NCI-H2171 (cell line): ENCODE results near the gene INVS.

Experiments
- DNase-seq: peaks from one replicate; lab custom pipeline; 2025; lab: John Stamatoyannopoulos, UW

Gene INVS

DNA sequence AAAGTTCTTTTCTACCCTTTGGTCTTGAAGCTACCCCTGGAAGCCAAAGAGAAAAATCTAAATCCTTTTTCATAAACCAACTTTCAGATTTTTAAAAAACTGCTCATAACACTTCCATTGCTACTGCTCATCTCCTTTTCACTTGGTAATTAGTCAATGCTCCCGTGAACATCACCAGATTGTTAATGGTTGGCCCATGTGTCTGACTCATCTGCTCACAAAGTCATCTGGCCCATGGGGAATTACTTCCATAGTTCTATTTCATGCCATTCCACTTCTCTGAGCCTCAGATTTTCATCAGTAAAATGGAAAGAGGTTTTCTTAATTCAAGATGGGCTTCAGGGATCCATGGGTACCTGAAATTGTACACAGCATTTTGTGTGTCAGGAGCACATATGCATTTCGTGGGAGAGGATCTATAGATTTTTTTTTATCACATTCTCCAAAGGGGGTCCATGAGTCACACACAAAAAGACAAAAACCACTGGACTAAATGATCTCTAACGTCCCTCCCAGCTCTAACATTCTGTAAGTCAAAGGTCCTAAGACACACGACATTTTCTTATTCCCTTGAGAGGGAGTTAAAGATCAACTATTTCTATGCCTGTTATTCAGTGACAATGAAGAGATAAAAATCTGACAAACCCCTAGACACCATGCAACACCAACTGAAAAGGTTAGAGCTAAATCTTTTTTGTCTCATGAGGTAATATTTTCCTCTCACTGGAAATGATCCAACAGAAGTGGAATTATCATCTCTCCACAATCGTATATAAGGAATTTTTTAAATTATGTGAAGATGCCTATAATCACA lies 178.3 kb downstream of the INVS start:
- no peak for DNase-seq

DNA sequence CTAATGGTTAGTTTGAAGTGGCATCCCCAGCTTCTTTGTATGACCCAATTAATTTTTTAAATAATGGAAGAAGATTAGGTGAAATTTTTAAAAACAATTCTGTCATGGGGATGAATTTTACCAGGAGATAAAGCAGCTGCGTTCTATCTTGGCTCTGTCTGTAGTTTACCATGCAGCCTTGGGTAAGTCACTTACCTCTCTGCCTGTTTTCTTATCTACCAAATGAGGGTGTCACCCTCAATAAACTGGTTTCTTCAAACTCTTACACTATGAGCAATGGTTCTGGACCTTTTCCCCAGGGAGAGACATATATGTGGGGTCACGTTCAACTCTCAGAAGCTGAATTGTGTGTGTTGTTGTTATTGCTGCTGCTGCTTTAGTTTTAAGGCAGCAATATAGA lies 182.0 kb downstream of the INVS start:
- DNase-seq = no peak

- no peak for DNase-seq
Measured at GRCh38 chr9:100281676-100282387, 182.8 kb downstream of the INVS start.

DNA sequence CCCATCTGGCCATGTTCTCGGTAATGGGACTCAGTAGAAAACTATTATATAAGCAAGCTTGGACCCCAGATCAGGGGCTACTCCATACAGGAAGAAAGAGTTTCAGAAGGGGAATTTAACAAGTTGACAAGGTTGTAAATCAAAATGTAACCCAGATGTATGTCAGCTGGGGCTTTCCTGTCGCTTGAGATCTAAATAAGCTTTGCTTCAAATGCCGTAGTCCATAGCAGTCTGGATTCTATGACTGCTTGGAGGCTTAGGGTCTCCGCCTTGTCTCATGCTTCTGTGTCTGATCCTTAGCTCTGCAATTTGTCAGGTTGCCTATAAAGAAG lies 183.3 kb downstream of the INVS start:
- DNase-seq = no peak

GRCh38 chr9:100284247-100284646 lies 185.2 kb downstream of the INVS start:
- DNase-seq = no peak

DNA sequence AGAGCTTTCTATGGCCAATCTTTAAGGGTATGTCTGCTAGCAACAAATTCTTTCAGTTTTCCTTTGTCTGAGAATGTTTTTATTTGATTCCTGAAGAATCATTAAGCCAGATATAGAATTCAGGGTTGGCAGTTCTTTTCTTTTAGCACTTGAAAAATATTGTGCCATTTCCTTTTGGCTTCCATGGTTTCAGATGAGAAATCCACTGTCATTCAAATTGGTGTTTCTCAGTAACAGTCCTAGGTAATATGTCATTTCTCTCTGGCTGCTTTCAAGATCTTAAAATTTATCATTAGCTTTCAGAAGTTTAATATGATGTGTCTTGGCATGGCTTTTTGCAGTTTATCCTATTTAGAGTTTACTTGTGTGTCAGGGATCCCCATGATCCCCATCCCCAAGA lies 186.0 kb downstream of the INVS start:
- DNase-seq = no peak

DNA sequence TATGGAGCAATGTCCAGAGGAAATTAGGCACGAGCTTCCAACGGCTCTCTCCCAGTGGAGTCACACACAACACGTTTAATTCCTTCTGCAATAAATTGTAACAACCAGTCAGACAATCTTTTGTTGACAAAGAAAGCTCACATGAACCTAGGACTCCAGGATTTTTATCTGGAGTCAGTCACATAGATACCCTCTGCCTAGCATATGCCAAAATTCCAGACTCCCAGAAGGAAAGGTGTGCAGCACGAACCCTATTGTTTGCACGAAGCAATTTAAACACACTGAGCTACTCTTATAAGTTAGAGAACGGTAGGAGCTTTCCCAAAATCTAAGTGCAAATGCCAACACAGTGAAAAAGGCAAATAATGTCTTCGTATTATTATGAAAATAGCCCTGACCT lies 186.6 kb downstream of the INVS start:
- DNase-seq = no peak

GRCh38 chr9:100286257-100286656 lies 187.2 kb downstream of the INVS start:
- no peak for DNase-seq

GRCh38 chr9:100287186-100287585 lies 188.1 kb downstream of the INVS start:
- DNase-seq = no peak

GRCh38 chr9:100290714-100291113 lies 191.7 kb downstream of the INVS start:
- DNase-seq = no peak

DNA sequence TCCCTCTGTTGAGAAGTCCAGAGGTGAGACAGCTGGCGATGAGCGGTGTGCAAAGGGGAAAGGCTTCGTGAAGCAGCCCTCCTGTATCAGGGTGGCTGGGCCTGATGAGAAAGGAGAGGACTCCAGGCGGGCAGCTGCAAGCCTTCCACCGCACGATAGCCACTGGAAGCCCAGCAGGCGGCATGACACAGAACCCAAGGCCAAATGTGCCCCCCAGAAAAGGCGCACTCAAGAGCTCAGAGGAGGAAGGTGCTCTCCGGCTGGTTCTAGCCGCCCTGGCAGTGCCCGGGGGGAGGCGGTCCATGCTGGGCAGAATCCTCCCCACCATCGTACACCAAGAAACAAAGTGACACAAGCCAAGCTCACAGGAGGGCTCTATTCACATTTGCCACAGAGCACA lies 193.4 kb downstream of the INVS start:
- no peak for DNase-seq

DNA sequence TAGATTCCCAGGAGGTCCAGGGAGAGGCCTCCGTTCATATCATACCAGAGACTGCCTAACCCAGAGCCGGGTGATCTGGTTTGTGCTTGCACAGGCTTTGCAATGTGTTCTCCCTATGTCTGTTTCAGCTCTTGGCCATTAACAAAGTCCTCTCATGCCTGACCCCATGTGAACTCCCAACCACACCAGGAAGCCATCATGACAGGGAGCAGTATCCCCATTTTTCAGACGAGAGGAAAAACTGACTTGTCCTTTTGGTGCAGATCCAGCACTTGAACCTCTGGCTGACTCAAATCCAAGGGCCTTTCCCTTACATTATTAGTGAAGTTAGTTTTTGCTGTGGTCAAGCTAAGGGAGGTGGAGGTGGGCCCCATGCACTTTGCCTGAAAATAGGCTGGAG lies 195.3 kb downstream of the INVS start:
- DNase-seq = no peak

DNA sequence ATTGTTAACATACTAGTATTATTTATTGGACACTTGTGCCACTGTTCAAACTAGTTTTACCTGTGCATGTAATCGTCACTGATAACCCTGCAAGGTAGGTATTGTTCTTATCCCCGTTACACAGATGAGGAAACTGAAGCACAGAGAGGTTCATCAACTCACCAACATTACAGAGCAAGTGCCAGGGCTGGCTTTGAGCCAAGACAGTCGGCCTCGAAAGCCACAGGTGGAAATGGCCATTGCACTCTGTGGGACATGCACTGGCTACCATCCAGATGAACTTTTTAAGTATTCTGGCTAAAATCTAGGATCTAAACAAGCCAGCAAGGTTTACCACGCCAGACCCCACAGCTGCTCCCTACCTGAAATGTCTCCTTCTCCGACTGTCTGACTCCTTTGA lies 195.8 kb downstream of the INVS start:
- DNase-seq = no peak

DNA sequence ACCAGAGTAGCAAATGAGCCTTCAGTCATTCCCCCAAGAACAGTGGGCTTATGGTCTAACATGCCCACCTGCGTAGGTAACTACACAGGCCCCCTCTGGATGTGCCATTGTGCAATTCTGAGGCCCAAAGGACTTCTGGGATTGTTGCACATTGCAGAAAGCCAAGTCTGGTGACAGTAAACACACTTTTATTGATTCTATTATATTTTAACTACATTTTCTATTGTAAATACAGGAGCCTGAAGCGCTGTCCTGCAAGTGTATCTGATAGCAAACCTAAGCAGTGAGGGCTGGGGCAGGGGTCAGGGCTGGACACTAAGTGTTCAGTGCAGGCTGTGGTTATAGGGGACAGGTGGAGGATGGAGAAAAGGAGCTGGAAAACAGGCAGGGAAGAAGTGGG lies 196.2 kb downstream of the INVS start:
- no peak for DNase-seq

DNA sequence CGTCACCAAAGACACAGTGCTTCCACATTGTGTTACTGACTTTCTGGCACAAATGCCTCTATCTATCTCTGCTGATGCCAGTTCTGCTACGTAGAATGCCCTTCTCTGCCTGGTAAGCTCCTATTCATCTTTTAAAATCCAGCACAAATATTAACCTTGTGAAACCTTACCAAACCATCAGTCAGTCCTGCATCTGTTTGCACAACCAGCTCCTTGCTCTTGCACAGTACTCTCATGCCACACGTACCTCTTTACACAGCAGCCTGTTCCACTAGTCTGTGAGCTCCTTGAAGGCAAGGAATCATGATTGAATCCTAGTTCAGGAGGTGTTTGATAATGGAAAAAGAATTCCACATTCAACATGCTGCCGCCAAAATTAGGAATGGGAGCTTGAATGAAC lies 197.4 kb downstream of the INVS start:
- DNase-seq = no peak

GRCh38 chr9:100298378-100298777 lies 199.3 kb downstream of the INVS start:
- no peak for DNase-seq

GRCh38 chr9:100303747-100304146 lies 204.7 kb downstream of the INVS start:
- no peak for DNase-seq

DNA sequence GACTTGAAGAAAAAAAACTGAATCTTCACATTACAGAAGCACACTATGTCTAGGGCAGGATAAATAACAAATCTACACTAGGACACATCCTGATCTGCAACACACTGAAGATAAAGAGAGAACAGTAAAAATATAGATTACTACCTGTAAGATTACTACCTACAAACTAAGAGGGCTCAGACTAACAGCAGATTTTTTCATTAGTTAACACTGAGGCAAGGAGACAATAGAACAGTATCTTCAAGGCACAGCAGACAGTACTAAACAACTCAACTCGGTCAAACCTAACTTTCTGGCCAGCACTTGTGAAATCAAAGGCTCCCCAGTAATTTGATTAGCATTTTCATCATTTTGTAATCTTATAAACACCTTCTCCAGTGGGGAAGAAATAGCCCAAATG lies 207.2 kb downstream of the INVS start:
- no peak for DNase-seq

- no peak for DNase-seq
Measured at GRCh38 chr9:100307080-100307479, 208.0 kb downstream of the INVS start.

GRCh38 chr9:100308965-100309564 lies 210.0 kb downstream of the INVS start:
- no peak for DNase-seq

- DNase-seq = no peak
Measured at GRCh38 chr9:100309992-100310391, 210.9 kb downstream of the INVS start.

DNA sequence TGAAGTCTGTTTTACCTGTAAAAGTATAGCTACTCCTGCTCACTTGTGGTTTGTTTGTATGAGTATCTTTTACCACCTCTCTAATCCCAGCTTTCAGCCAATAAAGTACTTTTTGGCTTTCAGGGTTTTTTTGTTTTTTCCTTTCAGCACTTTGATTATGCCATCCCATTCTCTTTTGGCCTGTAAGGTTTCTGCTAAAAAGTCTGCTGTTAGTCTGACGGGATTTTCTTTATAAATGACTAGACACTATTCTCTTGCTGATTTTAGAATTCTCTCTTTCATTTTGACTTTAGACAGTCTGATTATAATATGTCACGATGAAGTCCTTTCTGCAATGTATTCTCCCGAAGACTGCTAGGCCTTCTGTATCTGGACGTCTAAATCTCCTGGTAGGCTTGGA lies 216.5 kb downstream of the INVS start:
- no peak for DNase-seq

GRCh38 chr9:100317706-100318105 lies 218.7 kb downstream of the INVS start:
- DNase-seq = no peak
